Measurements from ENCODE around the gene SEMA3E. TPM values are rescaled to one million over a fixed set of nuclear protein-coding genes. Genes with fewer than 3 reads are reported as not detected.
A peak's percentile ranks its signal among the peaks of the same experiment; 100 is the strongest.

The SEMA3E gene
- not detected for total RNA-seq (2021; fragmentation: NEBNext Ultra II Directional; extraction: Animal tissue kit (Norgen Biotek cat#: 25700))
- long read RNA-seq, result 0 reads

DNA sequence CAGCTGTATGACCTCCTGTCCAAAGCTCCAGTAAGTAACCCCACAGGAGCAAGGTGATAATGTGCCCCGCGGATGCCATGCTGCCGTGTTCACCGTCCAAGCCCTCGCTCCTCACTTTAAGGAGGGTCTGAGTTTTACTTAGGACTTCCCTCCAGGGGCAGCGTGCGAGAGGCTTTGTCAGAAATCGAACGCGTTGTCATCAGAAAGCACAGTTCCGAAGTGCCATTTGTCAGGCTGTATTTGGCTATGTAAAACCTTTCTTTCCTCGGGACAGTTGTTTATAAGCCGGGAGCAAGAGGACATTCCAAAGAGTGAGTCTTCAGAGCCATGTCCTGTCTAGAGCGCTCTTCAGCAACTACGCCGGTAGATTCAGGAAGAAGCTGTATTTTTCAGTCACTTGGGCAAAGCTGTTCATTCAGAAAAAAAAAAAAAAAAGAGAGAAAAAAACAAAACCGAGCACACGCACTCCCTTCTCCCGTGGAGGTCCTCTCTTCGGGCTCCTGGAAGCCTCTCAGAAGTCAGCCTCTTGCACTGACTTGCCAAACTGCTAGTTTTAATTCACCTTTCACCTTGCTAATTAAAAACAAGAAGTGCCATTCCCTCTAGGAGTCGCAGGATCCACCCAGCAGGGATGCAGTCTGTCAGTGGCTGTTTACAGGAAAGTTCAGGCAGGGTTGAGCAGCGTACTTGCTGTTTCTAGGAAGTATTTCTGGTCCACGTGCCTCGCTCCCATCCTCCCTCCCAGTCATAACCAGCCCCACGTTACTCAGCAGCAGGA, at the start of gene SEMA3E:
SEMA3E (minus strand) TSS at position 676 of the 778 bp plus-strand sequence.
- Mint-ChIP-seq H3K27me3 (ENCODE audit: insufficient read depth) (peaks cover 12% of the 10 kb centered on the region; the same call in 1 of the 2 replicates), H3K4me1 (ENCODE audit: low read depth) (peaks cover 12% of the 10 kb centered on the region), H3K9me3 (no peaks in the 10 kb centered on the region), H3K4me3 (peak within 1 kb of the TSS; percentile 73), H3K27ac (no peak within 1 kb of the TSS), H3K36me3 (ENCODE audit: low read depth) (no peaks in the 10 kb centered on the region)
- no peak for TF ChIP-seq CTCF (IDR thresholded peaks at IDR 0.05)
- DNase-seq, result peak; percentile 1

- H3K4me3 Mint-ChIP-seq, result no peak overlapping the region
- no peak overlapping the region for H3K27ac Mint-ChIP-seq
- no peak for TF ChIP-seq CTCF (IDR thresholded peaks at IDR 0.05)
- H3K36me3 Mint-ChIP-seq (ENCODE audit: low read depth), result no peaks in the 10 kb centered on the region
- H3K4me1 Mint-ChIP-seq (ENCODE audit: low read depth), result no peaks in the 10 kb centered on the region
- DNase-seq, result no peak
- peaks cover 14% of the 10 kb centered on the region for H3K9me3 Mint-ChIP-seq
- no peaks in the 10 kb centered on the region for H3K27me3 Mint-ChIP-seq (ENCODE audit: insufficient read depth)
Measured at GRCh38 chr7:83697804-83698530, 49.0 kb upstream of the SEMA3E start.

- H3K4me1 Mint-ChIP-seq (ENCODE audit: low read depth), result no peaks in the 10 kb centered on the region
- no peak overlapping the region for H3K27ac Mint-ChIP-seq
- H3K9me3 Mint-ChIP-seq, result peaks cover 8% of the 10 kb centered on the region
- no peak for TF ChIP-seq CTCF (IDR thresholded peaks at IDR 0.05)
- H3K27me3 Mint-ChIP-seq (ENCODE audit: insufficient read depth), result no peaks in the 10 kb centered on the region
- H3K4me3 Mint-ChIP-seq, result no peak overlapping the region
- DNase-seq, result no peak
- no peaks in the 10 kb centered on the region for H3K36me3 Mint-ChIP-seq (ENCODE audit: low read depth)
Measured at GRCh38 chr7:83696101-83696500, 47.2 kb upstream of the SEMA3E start.

GRCh38 chr7:83695128-83695960, 46.4 kb upstream of the SEMA3E start:
- no peak overlapping the region for H3K4me3 Mint-ChIP-seq
- H3K27ac Mint-ChIP-seq, result no peak overlapping the region
- no peaks in the 10 kb centered on the region for H3K27me3 Mint-ChIP-seq (ENCODE audit: insufficient read depth)
- no peaks in the 10 kb centered on the region for H3K4me1 Mint-ChIP-seq (ENCODE audit: low read depth)
- H3K36me3 Mint-ChIP-seq (ENCODE audit: low read depth), result no peaks in the 10 kb centered on the region
- DNase-seq, result no peak
- no peak for TF ChIP-seq CTCF (IDR thresholded peaks at IDR 0.05)
- H3K9me3 Mint-ChIP-seq, result peaks cover 8% of the 10 kb centered on the region

DNA sequence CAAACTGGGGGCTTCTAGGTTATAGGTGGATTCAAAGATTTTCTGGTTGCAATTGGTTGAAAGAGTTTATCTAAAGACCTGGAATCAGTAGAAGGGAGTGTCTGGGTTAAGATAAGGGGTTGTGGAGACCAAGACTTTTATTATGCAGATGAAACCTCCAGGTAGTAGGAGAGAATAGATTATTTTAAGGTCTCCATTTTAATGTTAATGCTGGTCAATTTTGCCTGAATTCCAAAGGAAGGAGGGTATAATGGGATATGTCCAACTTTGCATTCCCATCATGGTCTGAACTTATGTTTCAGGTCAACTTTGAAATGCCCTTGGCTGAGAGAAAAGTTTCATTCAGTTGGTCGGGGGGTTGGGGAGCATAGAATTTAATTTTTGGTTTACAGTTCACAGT, 44.3 kb upstream of the SEMA3E start:
- H3K4me3 Mint-ChIP-seq, result no peak overlapping the region
- H3K36me3 Mint-ChIP-seq (ENCODE audit: low read depth), result no peaks in the 10 kb centered on the region
- H3K27me3 Mint-ChIP-seq (ENCODE audit: insufficient read depth), result no peaks in the 10 kb centered on the region
- DNase-seq, result no peak
- H3K9me3 Mint-ChIP-seq, result peaks cover 8% of the 10 kb centered on the region
- H3K27ac Mint-ChIP-seq, result no peak overlapping the region
- no peak for TF ChIP-seq CTCF (IDR thresholded peaks at IDR 0.05)
- H3K4me1 Mint-ChIP-seq (ENCODE audit: low read depth), result no peaks in the 10 kb centered on the region

Data from HFFc6 (cell line).